HEK293T (cell line): Measurements from ENCODE around the gene PHF14.

ENCODE experiments used
- CTBP1 ChIP-seq: fragments of 450-650 bp; IDR thresholded peaks from 2 replicates; pipeline ENCODE4 v1.6.1; 2016; ENCODE audit warnings: borderline replicate concordance
- FOXM1 ChIP-seq: fragments of 450-650 bp; IDR thresholded peaks from 2 replicates; pipeline ENCODE4 v1.6.1; 2017; ENCODE audit warnings: mild to moderate bottlenecking, borderline replicate concordance
- SUZ12 ChIP-seq: fragments of 450-650 bp; IDR thresholded peaks from 2 replicates; pipeline ENCODE4 v1.6.1; 2016; ENCODE audit warnings: mild to moderate bottlenecking

GRCh38 chr7:11172835-11173234, 199.2 kb downstream of the PHF14 start:
- TF ChIP-seq CTBP1, result no peak
- no peak for TF ChIP-seq FOXM1
- TF ChIP-seq SUZ12, result no peak
